ENCODE measurements around the gene FXR2. TPM values are rescaled to one million over a fixed set of nuclear protein-coding genes. Genes with fewer than 3 reads are reported as not detected.

The FXR2 gene
- total and polyA plus RNA-seq, 10 of the 15 experiments (the other 5 are each of a cell fraction or from before 2014, with no cell fraction given) = 1.6 to 33.3 (median 22.0) TPM

GRCh38 chr17:7561028-7561575 is 53.6 kb downstream of the FXR2 start:
- RAD21 ChIA-PET (ENCODE audit: unreplicated experiment) = interaction anchor here (0.8 to 4.9 kb wide), 29 partner anchors 9 to 280 kb away, joined by 3 to 84 read pairs (median 5); partner anchors contain the start of genes ACAP1, CD68, CHRNB1 and MPDU1
- CTCF ChIA-PET = interaction anchor here (0.7 to 6.2 kb wide), 43 partner anchors 9 to 283 kb away, joined by 3 to 192 read pairs (median 7); partner anchors contain the start of genes ACAP1, CD68, CHRNB1 and FGF11
- H3K79me2 ChIP-seq (ENCODE audit: control insufficient read depth, insufficient read depth, low read length) = peaks cover 34% of the 10 kb centered on the region
- POLR2A ChIA-PET = interaction anchor here (0.7 to 4.2 kb wide), 17 partner anchors 14 to 232 kb away, joined by 3 to 36 read pairs (median 4); partner anchors contain the start of genes CD68, NEURL4, TMEM102 and TMEM256
- no peaks in the 10 kb centered on the region for H3K9me3 ChIP-seq (replicated peaks; ENCODE audit: control insufficient read depth, insufficient read depth, low read length)
- H3K4me1 ChIP-seq (ENCODE audit: control insufficient read depth, insufficient read depth, low read length) = peaks cover 37% of the 10 kb centered on the region
- in situ Hi-C loops (cut with MboI) = loop anchor here (25.0 kb wide), 1 partner anchor 524 kb away; the partner anchor contains the start of genes SLC16A11 and SLC16A13
- intact Hi-C loops (cut with micrococcal nuclease; ENCODE audit: unreplicated experiment) = loop anchor here (1.0 to 5.0 kb wide), 6 partner anchors 11 to 204 kb away; partner anchors contain the start of genes FGF11 and TMEM102
- H3K4me3 ChIP-seq = peak overlapping the region; percentile 92
- no peaks in the 10 kb centered on the region for H3K27me3 ChIP-seq (replicated peaks in 1 of 2; ENCODE audit: control insufficient read depth in 2 of 2, insufficient read depth in 2 of 2, low read length in 1 of 2)
- peaks cover 8 to 13% of the 10 kb centered on the region in 2 experiments; a peak in 3 of 4 replicates for H3K36me3 ChIP-seq (ENCODE audit: control insufficient read depth in 2 of 2, insufficient read depth in 2 of 2, low read length in 1 of 2)
- WGBS (ENCODE audit: insufficient coverage, insufficient replicate concordance, low lambda C conversion rate, missing lambda C conversion rate) = under 1% methylated on average over 31 of the region's 32 CpGs
- ATAC-seq = peak; percentile 84
- SMC1A ChIA-PET (ENCODE audit: uncharacterized antibody, unreplicated experiment) = interaction anchor here (0.9 to 4.9 kb wide), 32 partner anchors 9 to 253 kb away, joined by 3 to 67 read pairs (median 5); partner anchors contain the start of genes TMEM102, TMEM95, TNFSF12 and TP53
- peak overlapping the region; percentile 52 for H2AFZ ChIP-seq (ENCODE audit: control insufficient read depth, low read depth, low read length)
- H3K4me2 ChIP-seq (ENCODE audit: control insufficient read depth, insufficient read depth) = peak overlapping the region; percentile 92
- peak overlapping the region; percentile 83 for H3K9ac ChIP-seq (ENCODE audit: control insufficient read depth, insufficient read depth, low read length)
- no peak for DNase-seq (ENCODE audit: low read depth, low spot score)
- FAIRE-seq = peak; percentile 80
- TSS peak; percentile 89 for BruUV-seq (replicated peaks)
- H4K20me1 ChIP-seq (ENCODE audit: control insufficient read depth, insufficient read depth) = no peaks in the 10 kb centered on the region
- H3K27ac ChIP-seq (ENCODE audit: control insufficient read depth, insufficient read depth) = peak overlapping the region; percentile 23
- TF ChIP-seq CREM (IDR thresholded peaks at IDR 0.05; ENCODE audit: low read depth) (peak; percentile 37; the same call in 1 of the 2 replicates), RBBP5 (conservative IDR thresholded peaks at IDR 0.05) (no peak), USF2 (IDR thresholded peaks at IDR 0.05; ENCODE audit: borderline replicate concordance, low read depth, low read length) (no peak), PML (IDR thresholded peaks at IDR 0.05; ENCODE audit: low read length) (no peak), RELB (IDR thresholded peaks at IDR 0.05; ENCODE audit: low read depth) (peak; percentile 46), MYC (IDR thresholded peaks at IDR 0.05; ENCODE audit: insufficient read depth, insufficient read length, insufficient replicate concordance, low read length, severe bottlenecking) (no peak), BMI1 (IDR thresholded peaks at IDR 0.05; ENCODE audit: borderline replicate concordance) (no peak), ZNF384 (IDR thresholded peaks at IDR 0.05; ENCODE audit: borderline replicate concordance, low read depth, low read length) (no peak), SMC3 (IDR thresholded peaks at IDR 0.05; ENCODE audit: borderline replicate concordance, low read length) (peak; percentile 76), WRNIP1 (IDR thresholded peaks at IDR 0.05; ENCODE audit: borderline replicate concordance, low read depth, low read length) (no peak), JUND (IDR thresholded peaks at IDR 0.05; ENCODE audit: low read depth, low read length) (no peak), SMAD5 (IDR thresholded peaks at IDR 0.05; ENCODE audit: low read depth) (no peak; the same call in 1 of the 2 replicates), CHD2 (IDR thresholded peaks at IDR 0.05; ENCODE audit: borderline replicate concordance, low read depth, low read length) (no peak), BHLHE40 (IDR thresholded peaks at IDR 0.05; ENCODE audit: borderline replicate concordance in 1 of 2, low read depth in 2 of 2, low read length in 1 of 2) (peak in 1 of 2 experiments; percentile 28; a peak in 1 of 4 replicates), BCL11A (IDR thresholded peaks at IDR 0.05; ENCODE audit: low read depth, low read length) (no peak), STAT3 (IDR thresholded peaks at IDR 0.05; ENCODE audit: low read depth, low read length) (no peak), ATF7 (IDR thresholded peaks at IDR 0.05; ENCODE audit: low read depth) (no peak), ELK1 (IDR thresholded peaks at IDR 0.05; ENCODE audit: low read depth, low read length) (no peak), IRF3 (IDR thresholded peaks at IDR 0.05) (no peak), HDAC2 (IDR thresholded peaks at IDR 0.05) (no peak)
